Retinal pigment epithelial cell (primary cell): ENCODE measurements around the gene SHROOM1.

ENCODE experiments used
- DNase-seq: peaks from one replicate; pipeline ENCODE4 v3.0.0-alpha.2; 2010; ENCODE audit warnings: low read depth
- H3K4me3 ChIP-seq: 2 replicates; pipeline ENCODE4 v1.5.1; 2011; ENCODE audit warnings: mild to moderate bottlenecking, low read length, control low read depth, moderate library complexity
- TF ChIP-seq, protein P1 (sequence below): conservative IDR thresholded peaks from 2 replicates; pipeline ENCODE4 v1.5.1; 2011; ENCODE audit warnings: low read depth, low read length, control low read depth, inconsistent platforms

The SHROOM1 gene

DNA sequence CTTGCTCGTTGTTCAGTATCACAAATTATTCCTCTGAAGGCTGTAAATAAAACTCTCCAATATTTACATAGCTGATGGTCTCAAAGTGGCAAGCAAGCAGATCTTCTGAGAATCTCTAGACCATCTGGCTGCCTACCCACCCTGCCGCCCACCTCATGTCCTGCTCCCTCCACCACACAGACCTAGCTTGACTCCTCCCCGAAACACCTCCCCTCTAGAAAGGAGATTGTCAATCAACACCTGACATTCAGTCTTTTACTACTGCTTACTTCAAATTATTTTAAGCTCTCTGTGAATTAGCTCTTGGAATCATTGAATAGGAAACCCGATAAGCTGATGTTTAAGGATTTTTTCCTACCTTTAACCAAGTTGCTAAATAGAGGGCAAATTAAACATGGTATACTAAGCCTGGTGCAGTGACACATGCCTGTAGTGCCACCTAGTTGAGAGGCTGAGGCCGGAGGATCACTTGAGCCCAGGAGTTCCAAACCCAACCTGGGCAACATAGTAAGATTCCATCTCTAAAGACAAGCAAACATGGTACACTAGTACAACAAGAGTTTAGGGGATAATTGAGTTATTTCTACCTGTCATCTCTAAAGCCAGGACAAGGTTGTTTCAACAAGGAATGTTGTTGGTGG is 28.3 kb downstream of the SHROOM1 start:
- H3K4me3 ChIP-seq, result no peak overlapping the region
- TF ChIP-seq, protein P1, sequence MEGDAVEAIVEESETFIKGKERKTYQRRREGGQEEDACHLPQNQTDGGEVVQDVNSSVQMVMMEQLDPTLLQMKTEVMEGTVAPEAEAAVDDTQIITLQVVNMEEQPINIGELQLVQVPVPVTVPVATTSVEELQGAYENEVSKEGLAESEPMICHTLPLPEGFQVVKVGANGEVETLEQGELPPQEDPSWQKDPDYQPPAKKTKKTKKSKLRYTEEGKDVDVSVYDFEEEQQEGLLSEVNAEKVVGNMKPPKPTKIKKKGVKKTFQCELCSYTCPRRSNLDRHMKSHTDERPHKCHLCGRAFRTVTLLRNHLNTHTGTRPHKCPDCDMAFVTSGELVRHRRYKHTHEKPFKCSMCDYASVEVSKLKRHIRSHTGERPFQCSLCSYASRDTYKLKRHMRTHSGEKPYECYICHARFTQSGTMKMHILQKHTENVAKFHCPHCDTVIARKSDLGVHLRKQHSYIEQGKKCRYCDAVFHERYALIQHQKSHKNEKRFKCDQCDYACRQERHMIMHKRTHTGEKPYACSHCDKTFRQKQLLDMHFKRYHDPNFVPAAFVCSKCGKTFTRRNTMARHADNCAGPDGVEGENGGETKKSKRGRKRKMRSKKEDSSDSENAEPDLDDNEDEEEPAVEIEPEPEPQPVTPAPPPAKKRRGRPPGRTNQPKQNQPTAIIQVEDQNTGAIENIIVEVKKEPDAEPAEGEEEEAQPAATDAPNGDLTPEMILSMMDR, result peak; percentile 2
- no peak for DNase-seq

GRCh38 chr5:132800545-132800944 is 29.9 kb downstream of the SHROOM1 start:
- TF ChIP-seq, protein P1, result no peak
- DNase-seq, result no peak
- no peak overlapping the region for H3K4me3 ChIP-seq

GRCh38 chr5:132799392-132799791 is 31.1 kb downstream of the SHROOM1 start:
- DNase-seq, result no peak
- no peak overlapping the region for H3K4me3 ChIP-seq
- TF ChIP-seq, protein P1, result no peak

GRCh38 chr5:132797651-132798050 is 32.8 kb downstream of the SHROOM1 start:
- TF ChIP-seq, protein P1, result no peak
- DNase-seq, result no peak
- H3K4me3 ChIP-seq, result no peak overlapping the region

- TF ChIP-seq, protein P1, result no peak
- no peak overlapping the region for H3K4me3 ChIP-seq
- DNase-seq, result no peak
Measured at GRCh38 chr5:132791026-132791425, 39.4 kb downstream of the SHROOM1 start.

DNA sequence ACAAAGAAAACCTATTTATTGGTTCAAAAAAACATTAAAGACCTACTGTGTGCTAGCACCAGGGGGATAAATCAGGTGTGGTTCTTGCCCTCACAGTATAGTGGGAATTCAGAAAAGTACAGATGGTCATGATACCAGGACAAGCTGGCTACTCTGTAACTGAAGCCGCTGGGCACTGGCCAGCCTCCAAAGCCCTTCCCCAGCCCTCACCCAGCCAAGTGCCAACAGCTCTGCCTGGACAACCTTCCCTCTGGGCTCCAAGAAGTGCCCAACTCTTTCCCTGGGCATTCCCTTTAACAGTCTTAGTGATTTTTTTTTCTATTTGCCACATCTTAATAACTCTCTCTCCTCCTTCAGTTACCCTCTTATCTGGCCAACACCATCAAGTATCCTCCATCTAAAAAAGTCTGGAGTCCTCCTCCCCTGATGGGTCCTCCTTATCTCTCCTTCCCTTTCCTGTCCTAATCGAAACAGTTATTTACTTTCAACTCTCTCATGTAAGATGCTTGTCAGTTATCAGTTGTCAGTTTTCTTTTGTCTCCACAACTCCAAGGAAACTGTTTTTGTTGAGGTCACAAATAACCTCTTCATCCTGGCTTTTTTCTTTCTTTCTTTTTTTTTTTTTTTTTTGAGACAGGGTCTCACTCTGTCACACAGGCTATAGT is 40.1 kb downstream of the SHROOM1 start:
- TF ChIP-seq, protein P1, result no peak
- H3K4me3 ChIP-seq, result no peak overlapping the region
- DNase-seq, result no peak
